ENCODE results near the gene CDC42BPG. TPM values are rescaled to one million over a fixed set of nuclear protein-coding genes. Genes with fewer than 3 reads are reported as not detected.

CDC42BPG gene
- total RNA-seq, 1 experiment from 2014 or later: 30.1 TPM

DNA sequence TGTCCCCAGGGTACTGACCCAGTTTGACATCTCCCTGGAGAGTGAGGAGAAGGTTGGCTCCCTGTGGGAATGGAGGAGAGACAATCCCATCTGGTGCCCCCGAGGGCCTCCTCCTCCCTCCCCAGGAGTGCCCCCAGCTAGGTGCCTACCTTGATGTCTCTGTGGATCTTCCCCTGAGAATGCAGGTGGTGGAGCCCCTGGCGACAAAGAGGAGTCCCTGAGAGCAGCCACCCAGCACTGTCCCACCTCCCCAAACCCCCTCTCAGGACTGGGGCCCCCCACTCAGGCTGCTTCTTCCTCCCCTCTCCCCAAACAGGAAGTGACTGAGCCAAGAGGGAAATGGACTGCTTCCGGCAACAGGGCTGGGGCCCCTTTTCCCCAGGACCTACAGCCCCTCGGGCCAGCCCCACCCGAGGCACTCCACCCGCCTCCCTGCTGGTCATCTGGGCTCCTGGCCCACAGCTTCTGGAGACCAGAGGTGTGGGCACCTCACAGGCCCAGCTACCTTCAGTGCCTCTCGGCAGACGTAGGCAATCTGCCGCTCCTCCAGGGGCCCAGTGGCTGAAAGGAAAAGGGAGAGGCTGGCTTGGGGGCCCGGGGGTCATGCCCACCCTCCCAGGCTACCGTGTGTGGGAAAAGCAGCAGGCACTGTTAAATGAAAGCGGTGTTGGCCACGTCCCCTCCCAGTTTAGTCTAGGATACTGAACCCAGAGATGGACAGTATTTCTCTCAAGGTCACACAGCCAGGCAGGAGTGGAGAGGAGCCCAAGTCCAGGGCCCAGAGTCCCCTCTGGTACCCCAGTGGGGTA lies 42.7 kb downstream of the CDC42BPG start:
- ATAC-seq (no peak), DNase-seq (ENCODE audit: low read depth, low spot score) (no peak)
- Histone ChIP-seq H3K27me3 (ENCODE audit: insufficient read depth, low read length) (no peaks in the 10 kb centered on the region), H3K4me1 (ENCODE audit: control insufficient read depth in 1 of 2, insufficient read depth in 2 of 2, low read length in 2 of 2) (peaks cover 28 to 53% of the 10 kb centered on the region in 2 experiments), H3K4me3 (replicated peaks in 1 of 2; ENCODE audit: low read depth in 1 of 2, low read length in 2 of 2) (peak overlapping the region; percentile 73 to 83), H4K20me1 (ENCODE audit: insufficient read depth) (no peaks in the 10 kb centered on the region), H3K27ac (ENCODE audit: low read depth, low read length) (peak overlapping the region; percentile 92), H3K9me2 (ENCODE audit: insufficient read depth) (no peaks in the 10 kb centered on the region), H3K79me2 (ENCODE audit: insufficient read depth, low read length) (no peaks in the 10 kb centered on the region; the same call in 1 of the 2 replicates), H3K36me3 (ENCODE audit: control insufficient read depth in 1 of 2, insufficient read depth in 2 of 2, low read length in 2 of 2) (peaks cover 0 to 3% of the 10 kb centered on the region in 2 experiments; a peak in 1 of 4 replicates), H2AFZ (ENCODE audit: low read depth, low read length, poor library complexity, severe bottlenecking) (no peak overlapping the region), H3K9me3 (ENCODE audit: control insufficient read depth in 1 of 2, insufficient read depth in 1 of 2, low read depth in 1 of 2, low read length in 2 of 2) (no peaks in the 10 kb centered on the region), H3K4me2 (ENCODE audit: low read length) (peak overlapping the region; percentile 96), H3K9ac (ENCODE audit: low read length) (peak overlapping the region; percentile 73)
- RAD21 ChIA-PET (ENCODE audit: low non-redundant PET in 1 of 2, low total read pairs in 2 of 2, uncharacterized antibody in 2 of 2, unreplicated experiment in 2 of 2): no interaction called here
- intact Hi-C loops (cut with micrococcal nuclease): no loop called here
- TF ChIP-seq JUND (IDR thresholded peaks at IDR 0.05) (no peak), EGR1 (IDR thresholded peaks at IDR 0.05; ENCODE audit: low read depth) (no peak), YY1 (IDR thresholded peaks at IDR 0.05; ENCODE audit: extremely low read depth, insufficient replicate concordance, low read depth, low read length) (no peak), MAX (IDR thresholded peaks at IDR 0.05) (no peak), SIN3A (IDR thresholded peaks at IDR 0.05; ENCODE audit: low read depth) (no peak)
- CTCF ChIA-PET: no interaction called here
- POLR2A ChIA-PET: interaction anchor here (1.0 kb wide), 1 partner anchor 12 kb away, joined by 6 read pairs; no protein-coding TSS in a partner anchor
- no TSS peak for BruUV-seq (replicated peaks)

DNA sequence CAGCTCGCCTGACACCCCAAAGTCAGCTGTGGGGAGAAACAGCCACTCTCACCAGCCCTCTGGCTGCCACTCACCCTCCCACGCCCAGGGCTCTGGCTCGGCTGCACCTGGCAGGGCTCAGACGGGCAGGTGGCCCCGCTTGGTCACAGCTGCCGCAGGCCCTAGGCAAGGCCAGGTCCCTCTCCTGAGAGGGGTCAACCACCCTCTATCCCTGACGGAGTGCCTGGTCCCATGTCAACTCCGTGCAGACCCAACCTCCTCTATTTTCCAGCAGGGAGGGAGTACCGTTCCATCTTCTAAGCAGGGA lies 43.3 kb downstream of the CDC42BPG start:
- ATAC-seq (no peak), DNase-seq (ENCODE audit: low read depth, low spot score) (no peak)
- ChIA-PET CTCF (no interaction called here), POLR2A (interaction anchor here (1.8 kb wide), 1 partner anchor 22 kb away, joined by 6 read pairs; the partner anchor contains the start of gene SF1), RAD21 (ENCODE audit: low non-redundant PET in 1 of 2, low total read pairs in 2 of 2, uncharacterized antibody in 2 of 2, unreplicated experiment in 2 of 2) (no interaction called here)
- no peak overlapping the region for H3K4me3 ChIP-seq (replicated peaks in 1 of 2; ENCODE audit: low read depth in 1 of 2, low read length in 2 of 2)
- BruUV-seq (replicated peaks): no TSS peak
- H3K9me3 ChIP-seq (ENCODE audit: control insufficient read depth in 1 of 2, insufficient read depth in 1 of 2, low read depth in 1 of 2, low read length in 2 of 2): no peaks in the 10 kb centered on the region
- H3K9ac ChIP-seq (ENCODE audit: low read length): no peak overlapping the region
- H3K4me1 ChIP-seq (ENCODE audit: control insufficient read depth in 1 of 2, insufficient read depth in 2 of 2, low read length in 2 of 2): peaks cover 28 to 53% of the 10 kb centered on the region in 2 experiments
- peak overlapping the region; percentile 92; the same call in 1 of the 2 replicates for H3K27ac ChIP-seq (ENCODE audit: low read depth, low read length)
- no peaks in the 10 kb centered on the region; the same call in 1 of the 2 replicates for H3K79me2 ChIP-seq (ENCODE audit: insufficient read depth, low read length)
- H3K27me3 ChIP-seq (ENCODE audit: insufficient read depth, low read length): no peaks in the 10 kb centered on the region
- H3K36me3 ChIP-seq (ENCODE audit: control insufficient read depth in 1 of 2, insufficient read depth in 2 of 2, low read length in 2 of 2): no peaks in the 10 kb centered on the region; a peak in 1 of 4 replicates
- no peaks in the 10 kb centered on the region for H3K9me2 ChIP-seq (ENCODE audit: insufficient read depth)
- no peak overlapping the region for H2AFZ ChIP-seq (ENCODE audit: low read depth, low read length, poor library complexity, severe bottlenecking)
- H4K20me1 ChIP-seq (ENCODE audit: insufficient read depth): no peaks in the 10 kb centered on the region
- H3K4me2 ChIP-seq (ENCODE audit: low read length): no peak overlapping the region
- intact Hi-C loops (cut with micrococcal nuclease): no loop called here
- TF ChIP-seq MAX (IDR thresholded peaks at IDR 0.05) (no peak), POLR2A (IDR thresholded peaks at IDR 0.05; ENCODE audit: borderline replicate concordance, extremely low read depth, insufficient read depth, insufficient read length) (no peak), TCF7L2 (IDR thresholded peaks at IDR 0.05; ENCODE audit: borderline replicate concordance, extremely low read depth, insufficient read depth, insufficient read length) (no peak), SIN3A (IDR thresholded peaks at IDR 0.05; ENCODE audit: low read depth) (no peak), CEBPB (IDR thresholded peaks at IDR 0.05; ENCODE audit: low read depth) (no peak), ZNF274 (IDR thresholded peaks at IDR 0.05; ENCODE audit: low read depth, low read length) (no peak), ZBTB33 (IDR thresholded peaks at IDR 0.05; ENCODE audit: extremely low read depth, insufficient replicate concordance, low read length) (no peak), SRF (IDR thresholded peaks at IDR 0.05; ENCODE audit: low read depth) (no peak), ELF1 (IDR thresholded peaks at IDR 0.05; ENCODE audit: borderline replicate concordance, low read depth) (no peak)
- TF ChIP-seq, protein P1, sequence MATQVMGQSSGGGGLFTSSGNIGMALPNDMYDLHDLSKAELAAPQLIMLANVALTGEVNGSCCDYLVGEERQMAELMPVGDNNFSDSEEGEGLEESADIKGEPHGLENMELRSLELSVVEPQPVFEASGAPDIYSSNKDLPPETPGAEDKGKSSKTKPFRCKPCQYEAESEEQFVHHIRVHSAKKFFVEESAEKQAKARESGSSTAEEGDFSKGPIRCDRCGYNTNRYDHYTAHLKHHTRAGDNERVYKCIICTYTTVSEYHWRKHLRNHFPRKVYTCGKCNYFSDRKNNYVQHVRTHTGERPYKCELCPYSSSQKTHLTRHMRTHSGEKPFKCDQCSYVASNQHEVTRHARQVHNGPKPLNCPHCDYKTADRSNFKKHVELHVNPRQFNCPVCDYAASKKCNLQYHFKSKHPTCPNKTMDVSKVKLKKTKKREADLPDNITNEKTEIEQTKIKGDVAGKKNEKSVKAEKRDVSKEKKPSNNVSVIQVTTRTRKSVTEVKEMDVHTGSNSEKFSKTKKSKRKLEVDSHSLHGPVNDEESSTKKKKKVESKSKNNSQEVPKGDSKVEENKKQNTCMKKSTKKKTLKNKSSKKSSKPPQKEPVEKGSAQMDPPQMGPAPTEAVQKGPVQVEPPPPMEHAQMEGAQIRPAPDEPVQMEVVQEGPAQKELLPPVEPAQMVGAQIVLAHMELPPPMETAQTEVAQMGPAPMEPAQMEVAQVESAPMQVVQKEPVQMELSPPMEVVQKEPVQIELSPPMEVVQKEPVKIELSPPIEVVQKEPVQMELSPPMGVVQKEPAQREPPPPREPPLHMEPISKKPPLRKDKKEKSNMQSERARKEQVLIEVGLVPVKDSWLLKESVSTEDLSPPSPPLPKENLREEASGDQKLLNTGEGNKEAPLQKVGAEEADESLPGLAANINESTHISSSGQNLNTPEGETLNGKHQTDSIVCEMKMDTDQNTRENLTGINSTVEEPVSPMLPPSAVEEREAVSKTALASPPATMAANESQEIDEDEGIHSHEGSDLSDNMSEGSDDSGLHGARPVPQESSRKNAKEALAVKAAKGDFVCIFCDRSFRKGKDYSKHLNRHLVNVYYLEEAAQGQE (IDR thresholded peaks at IDR 0.05; ENCODE audit: low read depth): no peak
